GM23248 (cell line): ENCODE measurements around the gene TMTC4. TPM values are rescaled to one million over a fixed set of nuclear protein-coding genes. Genes with fewer than 3 reads are reported as not detected.

Experiments
- DNase-seq: peaks from one replicate; pipeline ENCODE4 v3.0.0-alpha.2; 2015
- H2AFZ ChIP-seq: fragments of 200-600 bp; sonication (generic); 2 replicates; pipeline ENCODE4 v1.6.1; 2016; ENCODE audit warnings: antibody characterized with exemption
- H3F3A ChIP-seq: fragments of 200-600 bp; sonication (generic); 2 replicates; pipeline ENCODE4 v1.6.1; 2016; ENCODE audit warnings: mild to moderate bottlenecking, antibody characterized with exemption, mixed run types; ENCODE audit not compliant: insufficient read depth
- H3K27ac ChIP-seq: fragments of 200-600 bp; sonication (generic); 2 replicates; pipeline ENCODE4 v1.5.1; 2016; ENCODE audit warnings: mild to moderate bottlenecking
- H3K27me3 ChIP-seq: fragments of 200-600 bp; sonication (generic); replicated peaks from 2 replicates; pipeline ENCODE4 v1.6.1; 2016; ENCODE audit warnings: mild to moderate bottlenecking; ENCODE audit not compliant: insufficient read depth
- H3K36me3 ChIP-seq: fragments of 200-600 bp; sonication (generic); 2 replicates; pipeline ENCODE4 v1.6.1; 2016; ENCODE audit warnings: low read depth, mild to moderate bottlenecking
- H3K4me1 ChIP-seq: fragments of 200-600 bp; sonication (generic); 2 replicates; pipeline ENCODE4 v1.6.1; 2016; ENCODE audit warnings: mild to moderate bottlenecking; ENCODE audit not compliant: insufficient read depth
- H3K4me2 ChIP-seq: fragments of 200-600 bp; sonication (generic); one replicate; pipeline ENCODE4 v1.6.1; 2016; ENCODE audit warnings: mild to moderate bottlenecking; ENCODE audit not compliant: unreplicated experiment
- H3K4me3 ChIP-seq: fragments of 200-600 bp; sonication (generic); 2 replicates; pipeline ENCODE4 v1.5.1; 2016; ENCODE audit warnings: mild to moderate bottlenecking
- H3K79me2 ChIP-seq: fragments of 200-600 bp; sonication (generic); 2 replicates; pipeline ENCODE4 v1.6.1; 2016; ENCODE audit warnings: mild to moderate bottlenecking; ENCODE audit not compliant: insufficient read depth
- H3K9ac ChIP-seq: fragments of 200-600 bp; sonication (generic); 2 replicates; pipeline ENCODE4 v1.6.1; 2016; ENCODE audit warnings: mild to moderate bottlenecking
- H3K9me2 ChIP-seq: fragments of 200-600 bp; sonication (generic); 2 replicates; pipeline ENCODE4 v1.6.1; 2016; ENCODE audit warnings: mixed run types, mild to moderate bottlenecking, moderate library complexity; ENCODE audit not compliant: insufficient read depth
- H3K9me3 ChIP-seq: fragments of 200-600 bp; sonication (generic); one replicate; pipeline ENCODE4 v1.6.1; 2017; ENCODE audit warnings: low read depth
- H4K20me1 ChIP-seq: fragments of 200-600 bp; sonication (generic); 2 replicates; pipeline ENCODE4 v1.6.0; 2016; ENCODE audit not compliant: insufficient read depth
- EZH2 ChIP-seq: fragments of 200-600 bp; sonication (generic); IDR thresholded peaks from 2 replicates; pipeline ENCODE4 v1.6.1; 2018; ENCODE audit warnings: antibody characterized with exemption, mild to moderate bottlenecking; ENCODE audit not compliant: insufficient read depth, poor library complexity, severe bottlenecking
- EZH2phosphoT487 ChIP-seq: fragments of 200-600 bp; sonication (generic); IDR thresholded peaks from 2 replicates; pipeline ENCODE4 v1.6.1; 2018; ENCODE audit warnings: antibody characterized with exemption, moderate library complexity, mild to moderate bottlenecking, low read depth; ENCODE audit not compliant: insufficient read depth
- WGBS, 2 experiments: methylation state at CpG; one replicate each; pipeline ENCODE4 v1.1.6; 2015 to 2017; ENCODE audit warnings: low lambda C conversion rate in 2 of 2, low coverage in 1 of 2; ENCODE audit errors: missing lambda C conversion rate in 2 of 2; 5-methylcytosine and 5-hydroxymethylcytosine counted together
- in situ Hi-C: fragments of 300-500 bp; cut with MboI; formaldehyde crosslinking; loops from 2 replicates; pipeline ENCODE4 v1.15.0; 2020
- polyA plus RNA-seq: library from polyadenylated mRNA; unstranded; fragments of >200 nt; fragmentation: Nextera tagmentation; extraction: Ambion mirVana; gene quantifications from 2 replicates; pipeline ENCODE4 v1.2.1, GENCODE V29; 2016
- total RNA-seq: library from RNA; depleted of rRNA; stranded (reverse); fragments of >200 nt; shearing (Covaris generic); gene quantifications from 2 replicates; pipeline ENCODE4 v1.2.3, GENCODE V29; 2014

The TMTC4 gene
- total and polyA plus RNA-seq, 2 experiments from 2014 or later = 1.9 to 3.8 TPM

- Histone ChIP-seq H3K27ac (no peak overlapping the region), H4K20me1 (no peaks in the 10 kb centered on the region), H3K9me3 (no peaks in the 10 kb centered on the region), H3K4me1 (no peaks in the 10 kb centered on the region), H3K9ac (no peak overlapping the region), H3K36me3 (no peaks in the 10 kb centered on the region), H3F3A (no peaks in the 10 kb centered on the region), H3K79me2 (no peaks in the 10 kb centered on the region), H3K9me2 (no peaks in the 10 kb centered on the region), H3K4me2 (no peak overlapping the region), H3K27me3 (no peaks in the 10 kb centered on the region), H2AFZ (no peak overlapping the region), H3K4me3 (no peak overlapping the region)
- 55% methylated on average over 6 of the region's 6 CpGs for WGBS, 2 experiments
- no peak for DNase-seq
- no peak for TF ChIP-seq EZH2
- TF ChIP-seq EZH2phosphoT487 = no peak
- in situ Hi-C loops = no loop called here
Measured at GRCh38 chr13:100600915-100601314, 73.7 kb downstream of the TMTC4 start.

- TF ChIP-seq EZH2phosphoT487 = no peak
- TF ChIP-seq EZH2 = no peak
- Histone ChIP-seq H4K20me1 (no peaks in the 10 kb centered on the region), H3K4me2 (no peak overlapping the region), H3K4me3 (no peak overlapping the region), H3K9me2 (no peaks in the 10 kb centered on the region), H3K36me3 (no peaks in the 10 kb centered on the region), H2AFZ (no peak overlapping the region), H3K4me1 (no peaks in the 10 kb centered on the region), H3K79me2 (no peaks in the 10 kb centered on the region), H3K9me3 (no peaks in the 10 kb centered on the region), H3K27ac (no peak overlapping the region), H3K27me3 (no peaks in the 10 kb centered on the region), H3K9ac (no peak overlapping the region), H3F3A (no peaks in the 10 kb centered on the region)
- DNase-seq = no peak
- in situ Hi-C loops = no loop called here
- WGBS, 2 experiments = 93 to 94% methylated on average over 6 of the region's 6 CpGs
Measured at GRCh38 chr13:100600461-100600860, 74.1 kb downstream of the TMTC4 start.

GRCh38 chr13:100597253-100597652 is 77.3 kb downstream of the TMTC4 start:
- 78 to 82% methylated on average over 4 of the region's 4 CpGs for WGBS, 2 experiments
- Histone ChIP-seq H3K4me3 (no peak overlapping the region), H2AFZ (no peak overlapping the region), H3K9me2 (no peaks in the 10 kb centered on the region), H3K4me2 (no peak overlapping the region), H4K20me1 (no peaks in the 10 kb centered on the region), H3K4me1 (no peaks in the 10 kb centered on the region), H3F3A (no peaks in the 10 kb centered on the region), H3K36me3 (no peaks in the 10 kb centered on the region), H3K27me3 (no peaks in the 10 kb centered on the region), H3K9ac (no peak overlapping the region), H3K79me2 (no peaks in the 10 kb centered on the region), H3K27ac (no peak overlapping the region), H3K9me3 (no peaks in the 10 kb centered on the region)
- in situ Hi-C loops = no loop called here
- TF ChIP-seq EZH2phosphoT487 (no peak), EZH2 (no peak)
- DNase-seq = peak; percentile 19

GRCh38 chr13:100596516-100596915 is 78.1 kb downstream of the TMTC4 start:
- 20 to 22% methylated on average over 2 of the region's 2 CpGs for WGBS, 2 experiments
- DNase-seq = no peak
- in situ Hi-C loops = no loop called here

GRCh38 chr13:100594731-100595130 is 79.9 kb downstream of the TMTC4 start:
- Histone ChIP-seq H3K4me3 (no peak overlapping the region), H3K27me3 (no peaks in the 10 kb centered on the region), H3K79me2 (no peaks in the 10 kb centered on the region), H3K36me3 (no peaks in the 10 kb centered on the region), H2AFZ (no peak overlapping the region), H3F3A (no peaks in the 10 kb centered on the region), H3K4me1 (no peaks in the 10 kb centered on the region), H3K9me2 (no peaks in the 10 kb centered on the region), H3K4me2 (no peak overlapping the region), H3K9ac (no peak overlapping the region), H3K27ac (no peak overlapping the region), H3K9me3 (no peaks in the 10 kb centered on the region), H4K20me1 (no peaks in the 10 kb centered on the region)
- DNase-seq = no peak
- 90 to 97% methylated on average over 4 of the region's 4 CpGs for WGBS, 2 experiments
- in situ Hi-C loops = no loop called here
- no peak for TF ChIP-seq EZH2phosphoT487
- TF ChIP-seq EZH2 = no peak

More at GRCh38 chr13:100596516-100596915, 78.1 kb downstream of the TMTC4 start:
- no peak for TF ChIP-seq EZH2
- no peak for TF ChIP-seq EZH2phosphoT487
- Histone ChIP-seq H4K20me1 (no peaks in the 10 kb centered on the region), H3K79me2 (no peaks in the 10 kb centered on the region), H3K9me3 (no peaks in the 10 kb centered on the region), H3K4me2 (no peak overlapping the region), H3K9me2 (no peaks in the 10 kb centered on the region), H3K9ac (no peak overlapping the region), H3K4me3 (no peak overlapping the region), H3K27me3 (no peaks in the 10 kb centered on the region), H3K27ac (no peak overlapping the region), H2AFZ (no peak overlapping the region), H3K36me3 (no peaks in the 10 kb centered on the region), H3K4me1 (no peaks in the 10 kb centered on the region), H3F3A (no peaks in the 10 kb centered on the region)
